Renal cortex interstitium (tissue), 11 donors: ENCODE data around the gene TRPC4AP. TPM values are rescaled to one million over a fixed set of nuclear protein-coding genes. Genes with fewer than 3 reads are reported as not detected.
"Not testable (repeated sequence)": the region's sequence is repeated elsewhere in the genome, so short reads cannot be mapped to it uniquely, and the experiment has no call there.

ENCODE experiments used
- DNase-seq, 11 donors: peaks; one replicate each; pipeline ENCODE4 v3.0.0-alpha.2; 2013; ENCODE audit warnings: low read depth in 9 of 11, low spot score in 4 of 11; ENCODE audit errors: extremely low read depth in 1 of 11
- polyA plus RNA-seq, 3 donors: library from polyadenylated mRNA; unstranded; fragments of 120-200 nt; gene quantifications; one replicate each; pipeline ENCODE4 v1.2.1, GENCODE V29; 2013; ENCODE audit not compliant: insufficient read length in 3 of 3

The TRPC4AP gene
- polyA plus RNA-seq, 3 donors = 66.6 to 69.2 (median 68.0) TPM

DNA sequence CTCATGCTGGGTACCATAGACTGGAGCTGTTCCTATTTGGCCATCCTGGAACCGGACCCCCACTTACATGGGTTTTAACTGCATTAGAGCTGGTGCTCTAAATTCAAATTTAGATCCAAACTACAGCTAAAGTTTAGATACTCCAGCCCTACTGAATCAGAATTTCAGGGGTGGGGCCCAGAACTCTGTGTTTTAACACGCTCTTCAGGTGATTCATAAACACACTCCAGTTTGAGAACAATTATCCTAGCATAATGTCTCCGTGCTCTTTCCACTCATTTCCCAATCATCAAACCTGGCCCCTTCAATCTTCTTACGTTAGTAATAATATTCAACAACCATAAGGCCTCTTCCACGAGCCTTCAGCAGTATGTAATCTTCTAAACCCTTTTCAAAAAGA is 15.3 kb downstream of the TRPC4AP start:
- DNase-seq = no peak

DNA sequence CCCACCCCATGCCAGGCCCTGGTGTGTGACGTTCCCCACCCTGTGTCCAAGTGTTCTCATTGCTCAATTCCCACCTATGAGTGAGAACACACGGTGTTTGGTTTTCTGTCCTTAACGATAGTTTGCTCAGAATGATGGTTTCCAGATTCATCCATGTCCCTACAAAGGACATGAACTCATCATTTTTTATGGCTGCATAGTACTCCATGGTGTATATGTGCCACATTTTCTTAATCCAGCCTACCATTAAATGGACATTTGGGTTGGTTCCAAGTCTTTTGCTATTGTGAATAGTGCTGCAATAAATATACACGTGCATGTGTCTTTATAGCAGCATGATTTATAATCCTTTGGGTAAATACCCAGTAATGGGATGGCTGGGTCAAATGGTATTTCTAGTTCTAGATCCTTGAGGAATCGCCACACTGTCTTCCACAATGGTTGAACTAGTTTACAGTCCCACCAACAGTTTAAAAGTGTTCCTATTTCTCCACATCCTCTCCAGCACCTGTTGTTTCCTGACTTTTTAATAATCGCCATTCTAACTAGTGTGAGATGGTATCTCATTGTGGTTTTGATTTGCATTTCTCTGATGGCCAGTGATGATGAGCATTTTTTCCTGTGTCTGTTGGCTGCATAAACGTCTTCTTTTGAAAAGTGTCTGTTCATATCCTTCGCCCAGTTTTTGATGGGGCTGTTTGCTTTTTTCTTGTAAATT is 21.0 kb downstream of the TRPC4AP start:
- DNase-seq = not testable (repeated sequence)

DNA sequence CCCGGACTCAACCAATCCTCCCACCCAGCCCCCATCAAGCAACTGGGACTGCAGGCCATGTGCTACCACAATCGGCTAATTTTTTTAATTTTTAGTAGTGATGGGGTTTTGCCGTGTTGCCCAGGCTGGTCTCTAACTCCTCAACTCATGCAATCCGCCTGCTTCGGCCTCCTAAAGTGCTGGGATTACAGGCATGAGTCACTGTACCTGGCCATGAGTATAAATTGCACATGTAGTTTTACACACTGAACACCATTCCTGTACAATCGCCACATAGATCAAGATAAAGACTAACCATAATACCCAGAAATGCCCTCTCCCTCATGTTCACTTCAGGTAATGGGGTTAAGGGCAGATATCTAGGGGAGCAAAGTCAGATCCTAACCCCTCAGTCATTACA is 26.4 kb downstream of the TRPC4AP start:
- no peak for DNase-seq

DNA sequence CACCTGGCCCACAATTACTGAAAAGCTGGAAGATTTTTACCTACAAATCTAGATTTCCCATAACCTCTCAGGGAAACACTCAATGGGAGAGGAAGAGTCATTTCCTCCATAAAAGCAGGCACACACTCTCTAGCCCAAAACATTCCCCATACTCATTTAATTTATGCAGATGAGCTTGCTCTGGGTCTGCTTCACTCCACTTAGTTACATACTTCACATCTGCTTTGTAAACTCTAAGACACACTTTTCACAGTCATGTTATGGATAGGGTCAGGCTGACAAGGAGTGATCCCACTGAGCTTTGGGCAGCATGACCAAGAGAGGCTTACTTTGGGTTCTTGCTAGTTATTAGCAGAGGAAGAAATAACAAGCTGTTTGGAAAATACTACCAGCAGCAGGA is 27.4 kb downstream of the TRPC4AP start:
- DNase-seq = no peak

DNA sequence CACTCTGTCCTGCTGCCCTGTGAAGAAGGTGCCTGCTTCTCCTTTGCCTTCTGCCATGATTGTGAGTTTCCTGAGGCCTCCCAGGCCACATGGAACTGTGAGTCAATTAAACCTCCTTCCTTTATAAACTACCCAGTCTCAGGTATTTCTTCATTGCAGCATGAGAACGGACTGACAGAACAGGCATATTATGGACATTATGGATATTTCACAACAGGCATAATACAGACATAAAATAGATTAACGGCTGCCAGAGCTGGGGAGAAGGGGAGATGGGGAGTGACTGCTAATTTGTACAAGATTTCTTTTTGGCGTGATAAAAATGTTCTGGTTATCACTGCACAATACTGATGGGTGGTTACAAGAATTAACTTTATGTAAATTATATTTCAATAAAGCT is 29.4 kb downstream of the TRPC4AP start:
- DNase-seq = no peak

DNA sequence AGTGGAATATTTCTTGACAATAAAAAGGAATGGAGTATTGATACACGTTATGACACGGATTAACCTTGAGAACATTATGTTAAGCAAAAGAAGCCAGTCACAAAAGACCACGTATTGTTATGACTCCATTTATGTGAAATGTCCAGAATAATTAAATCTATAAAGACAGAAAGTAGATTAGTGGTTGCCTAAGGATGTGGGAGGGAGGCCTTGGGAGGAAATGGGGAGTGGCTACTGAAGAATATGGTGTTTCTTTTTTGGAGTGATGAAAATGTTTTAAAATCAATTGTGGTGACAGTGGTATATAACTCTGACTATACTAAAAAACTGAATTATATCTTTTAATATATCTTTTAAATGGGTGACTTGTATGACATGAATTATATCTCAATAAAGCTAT is 30.1 kb downstream of the TRPC4AP start:
- DNase-seq = no peak

DNA sequence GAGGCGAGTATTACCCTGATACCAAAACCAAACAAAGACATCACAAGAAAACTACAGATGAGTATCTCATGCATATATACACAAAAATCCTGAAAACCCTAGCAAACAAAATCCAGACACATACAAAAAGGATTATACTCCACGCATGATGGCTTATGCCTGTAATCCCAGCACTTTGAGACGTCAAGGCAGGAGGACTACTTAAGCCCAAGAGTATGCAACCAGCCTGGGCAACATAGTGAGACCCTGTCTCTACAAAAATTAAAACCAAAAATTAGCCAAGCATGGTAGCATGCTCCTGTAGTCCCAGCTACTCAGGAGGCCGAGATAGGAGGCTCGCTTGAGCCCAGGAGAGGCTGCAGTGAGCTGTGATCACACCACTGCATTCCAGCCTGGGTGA is 32.4 kb downstream of the TRPC4AP start:
- no peak for DNase-seq

DNA sequence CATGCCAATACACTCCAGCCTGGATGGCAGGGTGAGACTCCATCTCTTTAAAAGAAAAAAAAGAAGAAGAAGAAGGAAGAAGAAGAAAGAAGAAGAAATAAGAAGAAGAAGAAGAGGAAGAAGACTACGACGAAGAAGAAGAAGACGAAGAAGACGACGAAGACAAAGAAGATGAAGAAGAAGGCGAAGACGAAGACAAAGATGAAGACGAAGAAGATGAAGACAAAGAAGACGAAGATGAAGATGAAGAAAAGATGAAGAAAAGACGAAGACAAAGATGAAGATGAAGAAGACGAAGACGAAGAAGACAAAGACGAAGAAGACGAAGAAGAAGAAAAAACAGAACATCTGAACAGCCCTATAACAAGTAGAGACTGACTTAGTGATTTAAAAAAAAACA is 33.0 kb downstream of the TRPC4AP start:
- no peak for DNase-seq

DNA sequence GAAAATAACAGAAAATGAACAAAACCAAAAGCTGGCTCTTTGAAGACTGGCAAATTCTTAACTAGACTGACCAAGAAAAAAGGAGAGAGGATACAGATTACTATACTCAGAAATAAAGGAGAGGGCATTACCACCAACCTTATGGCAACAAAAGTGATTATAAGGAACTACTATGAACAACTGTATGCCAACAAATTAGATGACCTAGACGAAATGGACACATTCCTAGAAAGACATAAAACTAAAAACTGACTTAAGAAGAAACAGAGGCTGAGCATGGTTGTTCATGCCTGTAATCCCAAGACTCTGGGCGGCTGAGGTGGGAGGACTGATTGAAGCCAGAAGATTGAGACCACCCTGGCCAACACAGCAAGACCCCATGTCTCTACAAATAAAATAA is 33.5 kb downstream of the TRPC4AP start:
- DNase-seq = no peak

DNA sequence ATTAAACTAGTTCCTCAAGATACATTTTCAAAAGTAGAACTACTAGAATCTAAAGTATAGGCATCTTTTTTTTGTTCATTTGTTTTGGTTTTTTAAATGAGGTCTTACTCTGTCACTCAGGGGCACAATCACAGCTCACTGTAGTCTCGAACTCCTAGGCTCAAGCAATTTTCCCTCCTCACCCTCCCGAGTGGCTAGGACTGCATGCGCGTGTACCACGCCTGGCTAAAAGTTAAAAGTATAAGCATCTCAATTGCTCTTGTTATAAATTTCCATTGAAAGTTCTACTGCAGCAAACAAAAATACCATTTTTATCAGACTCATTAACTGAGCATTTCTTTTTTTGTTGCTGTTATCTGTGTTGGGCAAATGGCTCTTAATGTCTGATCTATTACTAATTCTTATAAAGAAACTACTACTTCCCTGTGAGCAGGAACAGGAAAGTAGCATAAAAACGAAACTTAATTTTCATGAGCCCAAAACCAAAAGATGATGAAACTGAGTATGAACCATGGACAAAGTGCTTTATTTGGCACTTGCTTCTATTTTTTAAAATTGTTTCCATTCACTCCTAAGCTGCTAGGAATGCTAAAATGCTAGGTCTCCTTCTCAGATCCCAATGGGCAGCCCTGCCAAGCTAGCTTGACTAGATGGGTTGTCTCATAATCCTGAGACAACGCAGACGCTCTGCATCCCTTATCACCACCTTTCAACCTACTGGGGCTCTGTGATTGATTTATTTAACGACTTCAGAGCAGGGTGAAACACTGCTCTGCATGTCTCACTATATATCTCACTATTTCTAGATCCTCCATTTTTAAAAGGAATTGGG is 36.9 kb downstream of the TRPC4AP start:
- DNase-seq = no peak

DNA sequence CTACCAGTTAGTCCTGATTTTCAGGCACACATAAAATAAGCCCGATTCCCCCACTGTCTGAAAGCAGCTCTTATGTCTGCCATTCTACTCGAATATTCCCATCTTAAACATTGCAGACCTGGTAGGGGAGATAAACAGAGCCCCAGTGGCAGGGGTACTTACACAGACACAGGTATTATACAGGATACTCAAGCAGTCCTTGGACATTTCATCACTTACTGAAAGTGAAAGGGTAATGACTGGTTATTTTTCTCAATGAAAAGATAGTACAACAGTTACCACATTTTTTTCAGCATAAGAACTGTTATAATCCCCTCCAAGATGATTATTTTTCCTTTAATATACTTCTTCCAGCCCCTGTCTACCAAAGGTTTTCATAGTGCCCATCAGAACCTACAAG is 37.8 kb downstream of the TRPC4AP start:
- no peak for DNase-seq

DNA sequence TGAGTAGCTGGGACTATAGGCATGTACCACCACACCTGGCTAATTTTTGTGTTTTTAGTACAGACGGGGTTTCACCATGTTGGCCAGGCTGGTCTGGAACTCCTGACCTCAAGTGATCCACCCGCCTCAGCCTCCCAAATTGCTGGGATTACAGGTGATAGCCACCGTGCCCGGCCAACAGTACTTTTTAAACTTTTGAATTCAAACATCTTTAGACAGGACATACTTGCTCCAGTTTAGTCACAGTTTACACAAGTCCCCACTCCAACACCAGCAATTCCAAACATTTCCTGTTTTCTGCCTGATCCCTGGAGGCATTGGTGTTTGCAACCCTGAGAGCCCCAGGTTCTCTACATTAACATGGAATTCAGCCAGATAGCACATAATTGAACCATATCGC is 40.0 kb downstream of the TRPC4AP start:
- DNase-seq = not testable (repeated sequence)

DNA sequence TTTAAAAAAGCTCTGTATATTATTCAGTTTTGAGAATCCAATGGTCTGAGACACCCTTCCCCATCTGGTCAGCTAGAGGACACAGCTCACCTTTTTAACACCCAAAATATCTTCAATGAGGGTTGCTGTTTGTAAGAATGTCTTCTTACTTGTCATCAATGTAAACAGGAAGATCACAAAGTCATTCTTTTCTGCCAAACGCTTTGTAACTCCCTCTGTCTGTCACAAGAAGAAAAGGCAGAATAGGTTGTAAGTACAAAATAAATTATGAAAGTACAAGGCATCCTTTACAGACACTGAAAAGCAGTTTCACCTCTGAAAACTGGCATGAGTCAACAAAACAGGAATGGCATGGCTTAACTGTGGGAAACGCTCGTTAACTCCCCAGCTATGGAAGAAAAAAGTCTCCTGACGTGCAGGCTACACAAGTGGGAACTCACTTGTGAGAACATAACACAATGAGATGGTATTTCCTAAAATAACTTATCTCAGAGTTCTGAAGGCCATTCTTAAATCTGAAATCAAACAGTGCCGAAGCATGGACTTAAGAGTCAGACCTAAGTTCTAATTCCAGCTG is 42.7 kb downstream of the TRPC4AP start:
- no peak for DNase-seq

DNA sequence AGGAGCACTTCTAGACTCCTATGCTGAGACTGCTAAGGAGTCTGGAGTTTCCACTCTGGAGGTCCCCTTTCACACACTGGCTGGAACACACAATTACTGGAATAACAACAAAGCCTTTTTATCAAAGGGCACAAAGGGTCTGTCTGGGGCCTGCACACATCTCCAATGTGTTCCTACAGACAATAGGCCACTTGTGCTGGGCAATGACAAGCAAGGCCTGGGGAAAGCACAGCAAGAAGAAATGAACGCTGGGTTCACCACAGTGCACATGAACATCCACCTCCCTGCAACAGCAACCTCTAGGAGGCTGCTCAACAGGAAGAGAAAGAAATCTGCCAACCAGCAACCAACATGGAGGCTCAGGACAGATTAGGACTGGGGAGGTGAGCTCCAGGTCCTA is 43.9 kb downstream of the TRPC4AP start:
- DNase-seq = no peak

DNA sequence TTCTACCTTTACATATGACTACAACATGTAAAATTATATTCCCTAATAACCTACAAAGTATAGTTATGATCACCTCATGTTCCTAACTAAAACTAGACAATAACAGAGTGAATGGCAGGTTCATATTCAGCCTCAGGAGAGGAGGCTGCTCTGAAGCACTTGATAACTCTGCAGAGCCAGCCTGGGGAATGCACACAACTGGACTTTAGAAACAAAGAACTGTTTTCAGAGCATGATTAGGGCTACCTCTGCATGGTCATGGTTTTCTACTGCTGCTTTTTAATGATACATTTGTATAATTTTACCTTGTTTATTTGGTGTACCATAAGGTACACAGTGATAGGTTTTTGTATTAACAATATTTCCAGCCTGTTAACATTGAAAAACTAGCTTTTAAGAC is 50.3 kb downstream of the TRPC4AP start:
- DNase-seq = no peak

DNA sequence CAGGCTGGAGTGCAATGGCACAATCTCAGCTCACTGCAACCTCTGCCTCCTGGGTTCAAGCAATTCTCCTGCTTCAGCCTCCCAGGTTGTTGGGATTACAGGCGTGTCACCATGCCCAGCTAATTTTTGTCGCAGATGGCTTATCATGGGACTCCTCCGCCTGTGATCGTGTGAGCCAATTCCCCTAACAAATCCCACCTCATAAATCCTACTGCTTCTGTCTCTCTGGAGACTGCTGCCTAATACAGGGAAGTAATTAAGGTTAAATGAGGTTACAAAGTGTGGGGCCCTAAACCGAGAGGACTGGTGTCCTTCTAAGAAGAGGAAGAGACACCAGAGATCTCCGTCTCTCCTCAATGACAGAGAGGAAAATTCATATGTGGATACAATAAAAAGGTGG is 52.0 kb downstream of the TRPC4AP start:
- no peak for DNase-seq

DNA sequence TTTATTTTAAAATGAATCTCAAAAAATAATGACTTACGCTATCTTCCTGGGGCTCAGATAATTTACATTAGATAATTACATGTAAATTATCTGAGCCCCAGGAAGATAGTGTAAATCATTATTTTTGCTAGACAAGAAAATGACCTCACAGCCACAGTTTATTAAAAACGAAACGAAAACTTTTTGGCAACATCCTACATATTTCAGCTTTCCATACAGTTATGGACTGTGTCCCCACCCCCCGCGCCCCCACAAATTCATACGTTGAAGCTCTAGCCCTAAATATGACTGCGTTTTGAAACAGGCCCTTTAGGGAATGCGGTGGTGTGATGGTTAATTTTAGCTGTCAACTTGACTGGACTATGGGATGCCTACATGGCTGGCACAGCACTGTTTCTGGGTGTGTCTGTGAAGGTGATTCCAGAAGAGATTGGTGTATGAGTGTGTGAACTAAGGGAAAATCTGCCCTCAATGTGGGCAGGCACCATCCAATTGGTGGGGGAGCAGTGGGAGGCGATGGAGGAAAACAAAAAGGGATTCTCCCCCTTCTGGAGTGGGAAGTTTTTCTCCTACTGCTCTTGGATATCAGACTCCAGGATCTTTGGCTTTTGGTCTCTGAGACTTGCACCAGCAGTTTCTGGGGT is 52.6 kb downstream of the TRPC4AP start:
- DNase-seq = no peak

DNA sequence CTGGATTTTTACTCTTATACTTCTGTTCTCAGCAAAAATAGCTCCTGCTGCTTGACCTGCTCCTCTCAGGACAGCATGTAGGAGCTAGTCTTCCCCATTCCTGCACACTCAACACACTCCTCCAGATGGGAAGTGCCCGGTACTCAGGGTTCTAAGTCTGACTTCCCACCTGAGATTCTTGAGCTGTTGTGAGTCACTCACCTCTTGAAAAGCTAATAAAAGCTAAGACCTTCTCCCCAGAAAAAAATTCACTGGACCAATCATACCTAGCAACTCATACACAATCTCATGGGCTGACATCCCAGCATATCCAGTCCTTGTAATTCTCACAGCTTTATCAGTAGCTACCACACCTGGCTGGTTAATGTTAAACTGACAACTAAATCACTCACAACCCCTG is 53.5 kb downstream of the TRPC4AP start:
- DNase-seq = no peak

DNA sequence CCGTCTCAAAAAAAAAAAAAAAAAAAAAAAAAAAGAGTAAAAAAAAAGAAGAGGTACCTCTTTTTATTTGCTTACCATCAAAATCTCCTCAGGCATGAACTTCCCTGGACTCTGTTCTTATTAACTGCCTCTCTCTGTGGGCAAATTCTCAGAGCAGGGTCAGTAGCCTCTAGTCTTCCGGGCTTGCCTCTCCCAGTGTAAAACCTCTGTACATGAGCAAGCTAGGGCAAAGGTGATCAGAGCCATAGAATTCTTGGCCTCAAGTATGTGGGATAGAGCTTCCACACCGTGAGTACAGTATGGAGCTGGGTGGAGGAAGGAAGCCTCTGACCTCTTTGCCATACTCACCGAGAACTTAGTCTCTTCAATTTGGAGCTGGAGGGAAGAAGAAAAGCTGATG is 58.5 kb downstream of the TRPC4AP start:
- no peak for DNase-seq

DNA sequence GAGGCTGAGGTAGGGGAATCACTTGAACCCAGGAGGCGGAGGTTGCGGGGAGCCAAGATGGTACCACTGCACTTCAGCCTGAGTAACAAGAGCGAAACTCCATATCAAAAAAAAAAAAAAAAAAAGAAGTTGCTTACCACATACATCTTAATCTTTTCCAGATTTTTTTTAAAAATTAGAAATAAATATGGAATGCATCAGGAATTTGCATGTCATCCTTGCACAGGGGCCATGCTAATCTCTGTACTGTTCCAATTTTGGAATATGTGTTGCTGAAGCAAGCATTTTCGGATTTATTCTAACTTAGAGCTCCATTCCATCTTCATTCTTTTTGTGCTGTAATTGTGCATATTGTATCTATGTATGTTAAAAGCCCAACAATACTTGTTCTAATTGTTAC is 62.5 kb downstream of the TRPC4AP start:
- no peak for DNase-seq
